ENCODE measurements around the gene HVCN1.

The HVCN1 gene

DNA sequence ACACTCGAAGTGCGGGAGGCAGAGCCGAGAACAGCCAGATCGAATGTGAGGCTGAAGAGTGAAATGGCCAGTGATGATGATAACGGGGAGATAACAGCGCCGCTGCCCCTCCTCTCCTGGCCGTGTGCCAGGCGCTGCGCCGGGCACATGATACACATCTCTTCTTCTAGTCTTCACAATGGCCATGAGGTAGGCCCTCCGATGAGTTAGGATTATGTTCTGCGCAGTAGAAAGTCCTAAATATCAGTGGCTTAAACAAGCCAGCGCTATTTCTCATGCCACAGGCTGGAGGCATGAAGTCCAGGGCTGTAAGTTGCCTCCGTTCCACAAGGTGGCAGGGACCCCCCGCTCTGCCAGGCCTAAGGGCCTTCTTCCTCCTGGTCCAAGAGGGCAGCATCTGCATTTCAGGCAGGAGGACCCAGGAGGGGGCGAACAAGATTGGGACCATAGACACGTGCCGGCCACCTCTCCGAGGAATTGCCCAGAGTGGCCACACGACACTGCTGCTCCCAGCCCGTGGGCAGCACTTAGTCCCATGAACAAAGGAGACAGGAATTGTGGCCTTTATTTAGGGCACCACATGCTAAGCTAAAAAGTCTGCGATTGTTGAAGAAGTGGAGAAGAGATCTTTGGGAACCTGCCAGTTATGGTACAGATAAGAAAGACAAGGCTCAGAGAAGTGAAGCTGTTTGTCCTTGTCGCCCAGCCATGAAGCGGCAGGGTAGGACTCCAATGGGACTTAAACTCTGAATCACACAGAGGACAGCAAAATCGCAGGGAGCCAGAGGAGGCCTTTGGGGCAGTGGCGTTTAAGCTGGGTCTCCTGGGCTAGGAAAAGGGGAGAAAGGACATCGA lies 10.9 kb upstream of the HVCN1 start:
- no peak for DNase-seq (ENCODE audit: low read depth in 4 of 4, low spot score in 1 of 4)

DNA sequence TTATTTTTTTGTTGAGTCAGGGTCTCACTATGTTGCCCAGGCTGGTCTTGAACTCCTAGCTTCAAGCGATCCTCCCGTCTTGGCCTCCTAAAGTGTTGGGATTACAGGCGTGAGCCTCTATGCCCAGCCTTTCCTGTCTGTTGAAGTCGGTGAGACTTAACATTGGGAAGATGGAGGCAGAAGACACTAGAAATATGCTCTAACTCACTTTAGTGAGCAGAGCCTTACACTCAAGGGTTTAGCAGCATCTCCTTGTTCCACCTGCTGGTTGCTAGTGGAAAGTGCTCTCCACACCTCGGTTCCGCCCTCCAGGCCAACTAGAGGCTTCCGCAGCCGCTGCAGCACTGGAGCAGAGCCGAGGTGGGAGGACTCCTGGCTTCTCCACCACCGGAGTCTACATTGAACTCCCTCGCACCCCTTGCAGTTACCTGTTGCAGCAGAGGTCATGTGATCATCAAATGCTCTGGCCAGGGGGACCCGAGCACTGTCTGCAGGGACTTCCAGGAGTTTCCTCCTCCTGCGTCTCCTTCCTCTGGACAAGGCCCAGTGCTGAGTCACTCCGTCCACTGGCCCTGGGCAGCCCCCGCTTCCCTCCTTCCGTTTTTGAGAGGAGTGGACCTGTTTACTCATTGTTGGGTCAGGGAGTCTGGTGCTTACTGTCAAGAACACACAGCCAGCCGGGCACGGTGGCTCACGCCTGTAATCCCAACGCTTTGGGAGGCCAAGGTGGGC lies 9.4 kb upstream of the HVCN1 start:
- peak in 3 of 4 experiments; percentile 40 to 62 (median 56) for DNase-seq (ENCODE audit: low read depth in 4 of 4, low spot score in 1 of 4)

DNA sequence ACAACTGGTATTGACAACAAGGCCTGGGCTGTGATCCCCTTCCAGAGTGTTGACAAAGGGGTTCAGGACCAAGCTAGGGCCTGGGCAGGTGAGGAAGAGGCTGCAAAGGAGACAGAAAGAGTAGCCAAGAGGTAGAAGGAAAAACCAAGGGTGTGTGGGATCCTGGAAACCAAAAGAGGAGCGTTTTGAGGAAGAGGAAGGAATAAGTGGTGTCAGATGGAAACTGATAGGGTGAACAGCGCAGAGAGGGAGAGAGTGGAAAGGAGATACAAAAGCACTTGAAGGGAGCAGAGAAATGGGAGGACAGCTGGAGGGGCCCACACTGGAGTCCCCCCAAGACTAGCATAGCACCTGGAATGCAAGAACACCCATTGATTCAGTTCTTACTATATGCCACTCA lies 8.3 kb upstream of the HVCN1 start:
- no peak for DNase-seq (ENCODE audit: low read depth in 4 of 4, low spot score in 1 of 4)

DNA sequence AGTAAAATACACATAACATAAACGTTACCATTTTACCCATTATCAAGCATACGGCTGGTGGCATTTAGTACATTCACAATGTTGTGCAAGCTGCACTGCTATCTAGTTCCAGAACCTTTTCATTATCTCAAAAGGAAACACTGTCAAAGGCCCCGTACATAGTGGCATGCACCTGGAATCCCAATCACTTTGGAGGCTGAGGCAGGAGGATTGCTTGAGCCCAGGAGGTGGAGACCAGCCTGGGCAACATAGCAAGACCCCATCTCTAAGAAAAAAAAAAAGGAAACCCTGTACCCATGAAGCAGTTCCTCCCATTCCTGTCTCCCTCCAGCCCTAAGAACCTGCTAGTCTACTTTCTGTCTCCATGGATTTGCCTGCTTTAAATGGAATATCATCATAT lies 7.4 kb upstream of the HVCN1 start:
- DNase-seq (ENCODE audit: low read depth in 4 of 4, low spot score in 1 of 4), result no peak

DNA sequence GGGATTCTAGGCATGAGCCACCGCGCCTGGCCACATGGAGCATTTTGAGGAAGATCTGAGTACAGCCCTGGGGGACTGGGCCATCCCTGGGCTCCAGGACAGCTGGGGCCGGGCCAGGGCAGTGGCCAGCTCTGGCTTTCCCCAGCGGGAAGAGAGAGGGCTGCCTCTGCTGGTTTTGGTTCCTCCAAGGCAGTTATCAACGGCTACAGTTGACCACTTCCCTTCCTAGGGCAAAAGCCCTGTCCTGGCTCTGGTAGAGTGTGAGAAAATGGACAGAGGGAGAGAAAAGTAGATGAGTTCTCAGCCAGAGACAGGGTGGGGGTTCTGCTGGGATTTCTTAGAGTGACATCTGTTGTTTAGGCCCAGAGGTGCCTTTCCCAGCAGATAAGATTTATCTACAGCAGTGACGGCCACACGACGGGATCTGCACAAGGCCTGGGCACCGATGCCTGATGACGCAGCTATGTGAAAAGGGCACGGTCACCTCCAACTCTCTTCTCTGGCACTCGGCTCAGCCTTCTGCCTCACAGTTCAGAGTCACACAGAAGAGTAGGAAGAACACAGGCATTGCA lies 5.5 kb upstream of the HVCN1 start:
- DNase-seq (ENCODE audit: low read depth in 4 of 4, low spot score in 1 of 4), result no peak

DNA sequence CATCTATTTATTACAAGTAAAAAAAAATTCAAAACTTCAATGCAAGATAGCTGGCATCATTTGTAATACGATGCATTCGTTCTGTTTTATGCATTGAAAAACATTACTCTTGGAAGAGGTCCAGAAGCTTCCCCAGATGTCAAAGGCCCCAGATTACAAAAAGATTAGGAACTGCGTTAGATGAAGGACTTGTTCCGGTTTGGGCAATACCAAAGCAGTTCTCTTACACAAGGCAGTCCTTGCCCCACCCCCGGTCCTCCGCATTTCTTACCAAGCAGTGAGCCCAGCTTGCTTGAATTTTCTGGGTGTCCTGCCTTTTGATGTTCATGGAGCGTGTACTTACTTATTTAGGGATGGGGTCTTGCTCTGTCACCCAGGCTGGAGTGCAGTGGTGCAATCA lies 4.8 kb upstream of the HVCN1 start:
- DNase-seq (ENCODE audit: low read depth in 4 of 4, low spot score in 1 of 4), result no peak

DNA sequence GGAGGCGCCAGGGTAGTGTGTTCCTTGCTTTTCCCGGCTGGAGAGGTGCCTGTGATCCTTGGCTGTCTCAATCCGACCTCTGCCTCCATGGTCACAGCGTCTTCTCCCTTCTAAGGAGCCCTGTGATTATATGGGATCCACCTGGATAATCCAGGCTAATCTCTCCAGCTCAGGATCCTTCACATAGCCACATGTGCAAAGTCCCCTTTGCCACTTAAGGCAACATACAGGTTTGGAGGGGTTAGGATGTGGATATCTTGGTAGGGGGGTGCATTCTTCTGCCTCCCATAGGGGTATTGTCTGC lies 1.2 kb upstream of the HVCN1 start:
- DNase-seq (ENCODE audit: low read depth in 4 of 4, low spot score in 1 of 4), result no peak

DNA sequence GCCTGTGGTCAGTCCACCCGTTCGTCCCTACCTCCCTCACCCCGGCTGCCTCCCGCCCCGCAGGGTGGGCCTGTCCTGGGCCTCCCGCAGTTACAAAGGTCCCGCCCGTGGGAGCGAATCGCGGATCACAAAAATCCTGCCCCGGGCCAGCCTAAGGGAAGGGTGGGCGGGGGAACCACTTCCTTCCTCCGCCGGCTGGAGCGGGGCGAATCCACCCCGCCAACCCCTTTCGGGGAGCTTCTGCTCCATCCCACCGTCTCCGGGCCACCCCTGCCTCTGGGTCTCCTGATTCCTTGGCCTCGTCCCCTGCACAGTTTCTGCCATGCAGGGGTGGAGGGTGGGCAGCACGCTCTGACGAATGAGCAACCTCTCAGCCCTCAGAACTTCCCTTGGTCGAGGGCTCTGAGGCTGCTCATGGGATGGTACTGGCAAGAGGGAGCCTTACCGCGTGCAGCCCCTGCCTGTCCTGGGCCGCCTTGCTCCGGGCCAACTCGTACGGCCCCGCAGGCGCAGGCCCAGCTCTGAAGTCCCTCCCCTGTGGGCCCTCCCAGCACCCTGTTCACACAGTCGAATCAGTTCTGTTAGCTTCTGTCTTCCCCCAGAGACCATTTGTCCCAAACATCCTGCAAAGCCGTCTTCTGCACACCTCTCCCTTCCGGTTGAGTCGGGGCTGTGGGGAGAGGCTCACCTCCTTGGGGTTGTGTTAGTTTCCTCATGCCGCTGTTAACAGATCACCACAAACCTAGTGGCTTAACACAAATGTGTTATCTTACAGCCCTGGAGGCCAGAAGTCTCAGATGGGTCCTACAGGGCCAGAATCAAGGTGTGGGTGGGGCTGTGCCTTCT lies 589 bp upstream of the HVCN1 start:
- DNase-seq (ENCODE audit: low read depth in 4 of 4, low spot score in 1 of 4), result peak in 1 of 4 experiments; percentile 28

DNA sequence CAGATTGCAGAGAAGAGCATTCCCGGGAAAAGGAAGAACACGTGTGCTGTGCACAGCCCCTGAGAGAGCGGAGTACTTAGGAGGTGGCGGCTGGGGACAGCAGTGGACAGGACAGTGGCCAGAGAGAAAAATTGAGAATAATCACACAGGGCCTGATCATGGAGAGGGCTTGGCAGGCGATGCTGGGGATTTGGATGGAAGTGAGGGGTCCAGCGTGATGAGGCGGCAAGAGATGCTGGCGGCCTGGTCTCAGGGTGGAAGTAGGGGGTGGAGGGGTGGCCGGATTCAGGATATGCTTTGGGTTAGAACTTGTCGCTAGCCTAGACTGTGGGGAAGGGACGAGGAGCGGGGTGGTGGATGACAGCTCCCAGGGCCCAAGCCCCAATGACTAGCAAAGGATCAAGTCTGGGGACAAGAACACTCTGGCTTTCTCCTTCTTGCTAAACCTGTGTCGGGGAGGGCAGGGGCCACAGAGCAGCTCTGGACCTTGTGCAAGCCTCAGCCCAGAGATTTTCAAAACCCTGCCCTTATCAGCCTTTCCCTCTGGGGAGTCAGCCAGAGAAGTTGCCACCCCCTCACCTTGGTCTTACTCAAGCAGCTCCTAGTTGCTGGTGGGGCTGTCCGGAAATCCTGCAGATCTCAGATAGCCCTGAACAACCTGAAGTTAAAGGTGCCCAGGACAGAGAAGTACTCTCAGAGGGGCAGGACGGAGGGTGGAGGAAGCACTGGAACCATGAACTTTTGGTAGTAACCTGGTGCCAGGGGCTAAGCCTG lies 1.3 kb downstream of the HVCN1 start:
- no peak for DNase-seq (ENCODE audit: low read depth in 4 of 4, low spot score in 1 of 4)

DNA sequence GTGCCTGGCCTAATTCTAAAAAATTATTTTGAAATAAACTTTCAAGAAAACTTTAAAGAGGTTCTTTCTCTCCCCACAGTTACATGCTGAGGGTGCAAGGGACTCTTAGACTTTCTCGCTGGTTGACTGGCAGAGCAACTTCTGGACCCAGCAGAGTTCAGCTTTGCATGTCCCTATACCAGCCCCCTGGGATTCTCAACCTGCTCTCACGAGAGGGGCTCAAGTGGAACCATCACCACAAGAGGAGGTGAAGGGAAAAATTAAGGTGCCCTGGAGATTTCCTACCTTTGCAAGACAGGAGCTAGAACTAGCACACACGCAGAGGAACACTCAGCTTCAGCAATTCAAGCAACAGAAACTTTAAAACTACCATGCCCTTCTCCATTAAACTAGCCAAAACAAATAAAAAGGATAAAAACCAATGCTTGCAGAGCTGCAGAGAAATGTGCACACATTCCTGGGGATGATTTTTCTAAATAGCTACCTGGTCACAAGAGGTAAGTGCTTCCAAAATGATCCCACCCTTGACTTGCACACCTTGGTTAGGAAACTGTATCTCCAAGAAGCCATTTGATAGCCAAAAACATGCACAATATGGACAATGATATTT lies 2.5 kb downstream of the HVCN1 start:
- no peak for DNase-seq (ENCODE audit: low read depth in 4 of 4, low spot score in 1 of 4)

DNA sequence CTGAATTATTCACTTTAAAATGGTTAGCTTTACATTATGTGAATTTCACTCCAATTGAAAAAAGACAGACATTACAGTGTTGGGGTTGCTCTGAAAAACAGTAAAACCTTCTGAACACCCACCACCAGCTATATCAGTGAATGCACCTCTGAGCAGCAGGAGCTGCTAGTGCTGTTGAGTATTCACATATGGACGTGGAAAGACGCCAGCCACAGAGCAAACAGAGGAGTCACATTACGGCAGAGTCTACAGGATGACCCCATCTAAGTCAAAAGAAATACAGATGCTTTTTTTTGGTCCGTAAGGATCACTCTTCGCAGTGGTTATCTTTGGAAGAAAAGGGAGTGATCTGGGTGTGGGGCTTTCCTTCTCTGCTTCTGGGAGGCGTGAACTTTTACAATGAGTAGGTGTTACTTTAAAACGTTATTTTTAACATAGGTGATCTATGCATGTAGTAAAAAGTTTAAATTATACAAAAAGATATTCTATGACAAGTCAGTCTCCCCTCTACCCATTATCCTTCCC lies 4.5 kb downstream of the HVCN1 start:
- no peak for DNase-seq (ENCODE audit: low read depth in 4 of 4, low spot score in 1 of 4)

DNA sequence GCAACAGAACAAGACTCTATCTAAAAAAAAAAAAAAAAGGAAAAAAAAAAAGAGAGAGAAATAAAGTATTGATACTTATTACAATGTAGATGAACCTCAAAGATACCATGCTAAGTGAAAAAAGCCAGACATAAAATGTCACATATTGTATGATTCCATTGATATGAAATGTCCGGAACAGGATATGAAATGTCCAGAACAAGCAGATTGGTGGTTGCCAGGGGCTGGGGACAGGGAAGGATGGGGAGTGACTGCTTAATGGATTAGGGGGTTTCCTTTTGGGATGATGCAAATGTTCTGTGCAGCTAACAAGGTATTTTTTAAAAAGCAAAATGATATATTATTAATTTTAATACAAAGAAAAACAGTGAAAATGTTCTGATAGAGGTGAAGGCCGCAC lies 5.0 kb downstream of the HVCN1 start:
- DNase-seq (ENCODE audit: low read depth in 4 of 4, low spot score in 1 of 4), result no peak

DNA sequence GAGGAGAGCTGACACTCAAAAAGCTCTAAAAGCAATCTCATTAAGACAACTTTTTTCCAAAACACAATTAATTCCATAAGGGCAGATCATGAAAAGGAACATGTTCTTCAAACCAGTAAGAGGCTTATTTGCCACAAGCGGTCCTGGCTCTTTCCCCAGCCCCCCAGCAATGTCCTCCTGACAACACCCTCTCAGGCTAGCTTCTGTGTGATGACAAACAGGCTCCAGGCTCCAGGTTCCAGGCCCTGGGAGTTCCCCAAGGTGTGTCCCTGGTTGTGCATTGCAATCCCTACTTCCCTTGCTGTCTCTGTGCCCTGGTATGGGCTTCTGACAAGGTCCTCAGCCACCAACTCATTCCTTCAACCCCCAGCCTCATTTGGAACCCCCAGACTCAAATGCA lies 8.9 kb downstream of the HVCN1 start:
- DNase-seq (ENCODE audit: low read depth in 4 of 4, low spot score in 1 of 4), result no peak

DNA sequence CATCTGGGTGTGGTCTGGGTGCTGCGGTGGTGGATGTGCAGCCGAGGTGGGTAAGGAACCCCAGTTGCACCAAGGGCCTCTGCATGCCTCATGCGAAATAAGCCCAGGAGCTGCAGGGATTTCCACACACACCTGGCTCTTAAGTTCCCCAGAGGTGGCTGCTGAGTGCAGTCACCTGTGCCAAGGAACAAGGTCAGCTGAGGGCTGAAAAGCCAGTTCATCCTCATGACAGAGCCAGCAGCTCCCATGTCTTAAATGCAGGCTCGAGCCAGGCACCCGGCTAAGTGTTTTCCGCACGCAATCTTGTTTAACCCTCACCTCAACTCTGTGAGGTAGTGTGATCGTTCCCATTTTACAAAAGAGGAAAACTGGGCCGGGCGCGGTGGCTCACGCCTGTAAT lies 9.7 kb downstream of the HVCN1 start:
- no peak for DNase-seq (ENCODE audit: low read depth in 4 of 4, low spot score in 1 of 4)

DNA sequence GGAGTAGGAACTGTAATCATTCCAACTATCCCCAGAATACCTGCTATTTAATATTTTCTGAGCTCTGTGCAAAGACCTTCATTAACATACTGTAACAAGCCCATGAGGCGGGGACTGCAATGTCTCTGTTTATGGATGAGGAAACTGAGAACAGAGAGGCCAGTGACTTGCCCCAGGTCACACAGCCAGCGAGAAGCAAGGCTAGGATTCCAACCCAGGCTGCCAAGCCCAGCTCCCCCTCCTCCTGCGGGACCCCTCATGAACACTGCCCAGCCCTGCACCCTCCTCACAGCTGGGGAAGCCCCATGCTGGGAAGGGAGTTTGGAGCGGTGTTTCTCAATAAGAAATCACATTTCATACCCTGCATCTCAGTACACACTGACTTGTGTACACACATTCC lies 10.9 kb downstream of the HVCN1 start:
- no peak for DNase-seq (ENCODE audit: low read depth in 4 of 4, low spot score in 1 of 4)

DNA sequence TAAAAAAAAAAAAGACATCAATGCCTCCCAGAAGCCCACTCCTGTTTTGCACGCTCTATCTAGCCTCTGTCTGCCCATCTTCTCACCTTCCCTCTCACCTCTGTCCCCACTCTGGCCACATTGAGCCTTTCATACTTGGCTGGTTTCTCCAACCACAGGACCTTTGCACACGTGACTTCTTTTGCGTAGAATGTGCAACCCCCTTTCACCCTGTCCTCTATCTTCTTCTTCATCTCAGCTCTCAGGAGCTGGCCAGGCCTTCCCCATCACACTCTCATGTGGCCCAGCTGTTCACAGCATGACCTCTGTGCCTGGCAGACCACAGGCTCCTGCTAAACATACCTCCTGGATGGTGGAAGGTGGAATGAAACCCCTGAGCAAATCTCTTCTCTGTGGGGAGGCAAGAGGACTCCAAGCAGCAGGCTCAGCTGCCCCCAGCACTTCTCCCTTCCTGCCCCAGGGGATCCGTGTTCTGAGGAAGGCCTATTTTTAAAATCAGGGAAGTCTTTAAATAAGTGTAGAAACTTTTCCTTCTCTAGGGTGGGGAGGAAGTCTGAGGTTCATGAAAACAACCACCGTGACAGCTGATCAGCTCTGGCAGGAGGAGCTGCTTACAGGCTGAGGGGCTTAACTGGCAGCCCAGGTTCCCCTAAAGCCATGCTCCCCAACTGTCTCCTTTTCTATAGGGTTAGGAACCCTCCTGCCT lies 11.6 kb downstream of the HVCN1 start:
- no peak for DNase-seq (ENCODE audit: low read depth in 4 of 4, low spot score in 1 of 4)

DNA sequence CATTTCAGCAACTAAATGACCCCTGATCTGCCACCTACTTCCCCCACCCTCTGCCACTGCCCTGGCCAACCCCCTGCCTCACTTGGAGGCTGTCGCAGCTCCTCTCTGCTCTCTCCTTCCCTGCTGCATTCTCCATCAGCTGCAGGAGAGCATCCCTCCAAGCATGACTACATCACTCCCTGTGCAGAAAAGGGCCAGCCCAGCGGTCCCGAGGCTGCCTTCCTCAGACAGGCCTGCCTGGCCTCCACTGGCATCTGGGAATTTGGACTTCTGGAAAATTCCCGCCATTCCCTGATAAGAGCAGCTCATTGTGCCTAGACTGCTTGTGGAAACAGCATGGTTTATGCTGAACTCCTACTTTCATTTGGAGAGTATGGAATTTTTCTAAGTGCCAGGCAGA lies 12.7 kb downstream of the HVCN1 start:
- DNase-seq (ENCODE audit: low read depth in 4 of 4, low spot score in 1 of 4), result no peak

DNA sequence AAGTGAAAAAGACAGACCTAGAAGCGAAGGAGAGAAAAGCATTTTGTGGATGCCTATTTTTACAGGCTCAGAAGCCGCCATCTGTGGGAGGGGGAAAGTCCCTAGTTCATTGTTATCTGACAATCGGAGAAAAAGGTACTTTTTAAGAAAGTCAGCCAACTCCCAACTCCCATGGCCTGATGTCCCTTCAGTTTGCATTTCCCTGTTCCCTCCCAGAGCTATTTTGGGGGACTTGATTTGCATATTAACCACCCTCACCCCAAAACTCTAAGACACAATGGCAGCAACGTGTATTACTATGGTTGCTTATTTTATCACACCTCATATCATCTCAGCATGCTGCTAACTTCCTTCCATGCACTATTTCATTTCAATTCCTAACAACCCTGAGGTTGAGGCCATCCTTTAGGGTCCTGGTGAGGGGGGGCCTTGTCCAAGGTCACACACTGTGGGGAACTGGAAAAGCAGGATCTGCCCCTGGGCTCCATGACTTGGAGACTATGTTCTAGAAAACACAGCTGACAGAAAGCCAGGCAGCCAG lies 18.7 kb downstream of the HVCN1 start:
- peak in 1 of 4 experiments; percentile 21 for DNase-seq (ENCODE audit: low read depth in 4 of 4, low spot score in 1 of 4)

DNA sequence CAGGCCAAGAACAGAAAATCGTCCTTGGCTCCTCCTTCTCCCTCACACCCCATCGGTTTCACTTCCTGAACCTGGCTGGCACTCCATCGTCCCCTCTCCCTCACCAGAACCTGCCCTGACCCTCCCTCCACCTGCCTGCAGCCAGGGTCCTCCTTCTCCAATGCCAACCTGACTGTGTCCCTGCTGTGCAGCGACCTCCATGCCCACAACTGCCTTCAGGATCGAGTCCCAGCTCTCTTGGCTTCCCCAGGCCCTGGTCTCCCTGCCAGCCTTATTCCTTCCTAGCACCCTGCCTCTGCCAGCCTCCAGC lies 19.8 kb downstream of the HVCN1 start:
- no peak for DNase-seq (ENCODE audit: low read depth in 4 of 4, low spot score in 1 of 4)

All from stimulated activated CD4-positive, alpha-beta T cell treated with anti-CD3 and anti-CD28 coated beads, Interleukin-1b, Interleukin-23, amount 100 ng/mL, for 24 hours (primary cell).